HEK293T (cell line): ENCODE data around the gene GAL3ST2.

ENCODE experiments used
- FOXA1 ChIP-seq: fragments of 450-650 bp; IDR thresholded peaks from 2 replicates; pipeline ENCODE4 v1.6.1; 2016; ENCODE audit warnings: mild to moderate bottlenecking
- FOXK2 ChIP-seq: fragments of 450-650 bp; IDR thresholded peaks from 2 replicates; pipeline ENCODE4 v1.6.1; 2016; ENCODE audit warnings: mild to moderate bottlenecking
- FOXM1 ChIP-seq: fragments of 450-650 bp; IDR thresholded peaks from 2 replicates; pipeline ENCODE4 v1.6.1; 2017; ENCODE audit warnings: mild to moderate bottlenecking, borderline replicate concordance
- SP1 ChIP-seq: fragments of 450-650 bp; IDR thresholded peaks from 2 replicates; pipeline ENCODE4 v1.6.1; 2017
- SUZ12 ChIP-seq: fragments of 450-650 bp; IDR thresholded peaks from 2 replicates; pipeline ENCODE4 v1.6.1; 2016; ENCODE audit warnings: mild to moderate bottlenecking
- ZNF384 ChIP-seq: fragments of 450-650 bp; IDR thresholded peaks from 2 replicates; pipeline ENCODE4 v1.6.1; 2016

GRCh38 chr2:241748468-241749256, 28.0 kb upstream of the GAL3ST2 start:
- TF ChIP-seq SUZ12 (no peak), FOXM1 (no peak), FOXK2 (no peak), ZNF384 (no peak), SP1 (no peak), FOXA1 (no peak)
